GM12891 (cell line): ENCODE results near the gene SIRT6.
"Not testable (repeated sequence)": the region's sequence is repeated elsewhere in the genome, so short reads cannot be mapped to it uniquely, and the experiment has no call there.

Experiments used
- PAX5 ChIP-seq: IDR thresholded peaks from 2 replicates; pipeline ENCODE4 v1.6.1; 2011; ENCODE audit warnings: low read length, moderate library complexity, mild to moderate bottlenecking; ENCODE audit not compliant: insufficient read depth, severe bottlenecking
- POLR2A ChIP-seq: IDR thresholded peaks from 2 replicates; pipeline ENCODE4 v1.6.1; 2011; ENCODE audit warnings: low read depth, low read length, control low read depth
- POLR2AphosphoS5 ChIP-seq: IDR thresholded peaks from 2 replicates; pipeline ENCODE4 v1.6.1; 2011; ENCODE audit warnings: low read depth, low read length, control low read depth
- POU2F2 ChIP-seq: IDR thresholded peaks from 2 replicates; pipeline ENCODE4 v1.6.1; 2011; ENCODE audit warnings: low read depth, mild to moderate bottlenecking, control low read depth, low read length, moderate library complexity
- SPI1 ChIP-seq: IDR thresholded peaks from 2 replicates; pipeline ENCODE4 v1.6.1; 2011; ENCODE audit warnings: low read depth, low read length, control low read depth
- TAF1 ChIP-seq: IDR thresholded peaks from 2 replicates; pipeline ENCODE4 v1.6.1; 2011; ENCODE audit warnings: low read depth, low read length, control low read depth

DNA sequence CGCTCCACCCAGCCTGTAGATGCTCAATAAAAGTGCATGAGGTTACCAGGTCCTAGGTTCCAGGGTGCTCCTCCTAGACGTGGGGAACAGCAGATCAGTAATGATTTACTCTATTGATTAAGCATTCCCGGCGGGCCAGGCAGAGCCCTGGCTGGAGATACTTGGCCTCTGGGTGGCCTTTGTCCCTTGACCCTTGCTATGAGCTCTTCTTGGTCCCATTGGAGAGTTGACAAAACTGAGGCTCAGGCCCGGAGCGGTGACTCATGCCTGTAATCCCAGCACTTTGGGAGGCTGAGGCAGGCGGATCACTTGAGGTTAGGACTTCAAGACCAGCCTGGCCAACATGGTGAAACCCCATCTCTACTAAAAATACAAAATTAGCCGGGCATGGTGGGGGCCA, 24.4 kb downstream of the SIRT6 start:
- TF ChIP-seq SPI1, POLR2A, POLR2AphosphoS5, TAF1, PAX5, POU2F2: not testable (repeated sequence)
